C4-2B (cell line): Measurements from ENCODE around the gene ZSWIM4.

Experiments
- ZFX ChIP-seq: fragments of 450-650 bp; IDR thresholded peaks from 2 replicates; pipeline ENCODE4 v1.6.1; 2017
- TF ChIP-seq, protein P1 (sequence below): fragments of 450-650 bp; conservative IDR thresholded peaks from 2 replicates; pipeline ENCODE4 v1.5.1; 2017; ENCODE audit warnings: mild to moderate bottlenecking

GRCh38 chr19:13768510-13768909 is 26.7 kb upstream of the ZSWIM4 start:
- TF ChIP-seq, protein P1, sequence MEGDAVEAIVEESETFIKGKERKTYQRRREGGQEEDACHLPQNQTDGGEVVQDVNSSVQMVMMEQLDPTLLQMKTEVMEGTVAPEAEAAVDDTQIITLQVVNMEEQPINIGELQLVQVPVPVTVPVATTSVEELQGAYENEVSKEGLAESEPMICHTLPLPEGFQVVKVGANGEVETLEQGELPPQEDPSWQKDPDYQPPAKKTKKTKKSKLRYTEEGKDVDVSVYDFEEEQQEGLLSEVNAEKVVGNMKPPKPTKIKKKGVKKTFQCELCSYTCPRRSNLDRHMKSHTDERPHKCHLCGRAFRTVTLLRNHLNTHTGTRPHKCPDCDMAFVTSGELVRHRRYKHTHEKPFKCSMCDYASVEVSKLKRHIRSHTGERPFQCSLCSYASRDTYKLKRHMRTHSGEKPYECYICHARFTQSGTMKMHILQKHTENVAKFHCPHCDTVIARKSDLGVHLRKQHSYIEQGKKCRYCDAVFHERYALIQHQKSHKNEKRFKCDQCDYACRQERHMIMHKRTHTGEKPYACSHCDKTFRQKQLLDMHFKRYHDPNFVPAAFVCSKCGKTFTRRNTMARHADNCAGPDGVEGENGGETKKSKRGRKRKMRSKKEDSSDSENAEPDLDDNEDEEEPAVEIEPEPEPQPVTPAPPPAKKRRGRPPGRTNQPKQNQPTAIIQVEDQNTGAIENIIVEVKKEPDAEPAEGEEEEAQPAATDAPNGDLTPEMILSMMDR = no peak
- no peak for TF ChIP-seq ZFX
